Measurements from ENCODE around the gene NFKBIE.
A peak's percentile ranks its signal among the peaks of the same experiment; 100 is the strongest.

Gene NFKBIE

DNA sequence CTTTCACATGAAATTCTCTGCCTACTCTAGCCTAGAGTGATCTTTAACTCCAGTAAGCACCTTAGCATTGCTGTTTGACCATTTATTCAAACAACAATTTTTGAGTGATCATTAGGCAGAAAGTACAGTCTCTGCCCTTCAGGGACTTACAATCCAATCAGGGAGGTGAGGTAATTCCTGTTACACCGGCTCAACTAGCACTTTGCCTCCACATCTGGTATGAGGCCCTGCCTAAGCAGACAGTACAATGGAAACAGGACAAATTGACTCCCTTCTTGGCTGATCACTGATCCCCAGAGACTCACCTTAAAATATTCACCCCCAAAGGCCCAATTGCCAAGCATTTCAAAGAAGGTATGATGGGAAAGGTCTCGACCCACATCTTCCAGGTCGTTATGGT, 46.4 kb upstream of the NFKBIE start:
- H4K20me1 ChIP-seq (ENCODE audit: insufficient read depth, low read length) = no peaks in the 10 kb centered on the region
- no peaks in the 10 kb centered on the region for H3K79me2 ChIP-seq (ENCODE audit: insufficient read depth, low read length)
- peak overlapping the region; percentile 82; the same call in 1 of the 2 replicates for H3K9ac ChIP-seq (ENCODE audit: low read length)
- H3K4me1 ChIP-seq (ENCODE audit: insufficient read depth, low read length, severe bottlenecking) = peaks cover 11% of the 10 kb centered on the region
- peak overlapping the region; percentile 77 for H3K4me3 ChIP-seq (ENCODE audit: low read depth, low read length, poor library complexity, severe bottlenecking)
- no peaks in the 10 kb centered on the region for H3F3A ChIP-seq (ENCODE audit: insufficient read depth, low read length)
- TF ChIP-seq EZH2 (IDR thresholded peaks at IDR 0.05; ENCODE audit: borderline replicate concordance, low read length) (no peak), CTCF (IDR thresholded peaks at IDR 0.05; ENCODE audit: low read length) (no peak)
- H3K36me3 ChIP-seq (ENCODE audit: insufficient read depth, low read length) = peaks cover 43% of the 10 kb centered on the region; the same call in 1 of the 2 replicates
- no peaks in the 10 kb centered on the region for H3K9me3 ChIP-seq (ENCODE audit: low read length)
- H3K27me3 ChIP-seq (ENCODE audit: insufficient read depth, low read length) = no peaks in the 10 kb centered on the region
- peak overlapping the region; percentile 85 for H3K4me2 ChIP-seq (ENCODE audit: low read length)
- H2AFZ ChIP-seq (ENCODE audit: low read length) = no peak overlapping the region
- H3K9me2 ChIP-seq (ENCODE audit: low read depth, low read length) = no peaks in the 10 kb centered on the region
- no peak overlapping the region for H3K27ac ChIP-seq (ENCODE audit: low read depth, low read length, poor library complexity, severe bottlenecking)

DNA sequence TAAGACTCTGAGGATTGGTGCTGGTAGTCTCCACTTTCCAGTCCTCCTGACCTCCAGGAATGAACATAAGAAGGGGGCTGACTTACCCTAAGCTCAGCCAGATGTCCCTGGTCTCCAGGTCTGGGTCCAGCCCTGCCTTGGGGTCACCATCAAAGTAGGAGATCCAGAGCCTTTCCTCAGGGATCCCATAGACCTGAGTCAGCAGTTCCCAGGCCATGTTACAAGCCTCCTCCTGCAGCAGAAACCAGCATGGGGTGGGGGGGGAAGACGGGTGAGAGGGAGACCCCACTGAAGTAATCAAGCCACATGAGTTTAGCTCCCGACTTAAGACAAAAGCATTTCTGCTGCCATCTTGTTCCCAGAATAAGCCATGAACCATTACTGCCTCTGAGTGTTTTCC, 46.0 kb upstream of the NFKBIE start:
- Histone ChIP-seq H3K27me3 (ENCODE audit: insufficient read depth, low read length) (no peaks in the 10 kb centered on the region), H3K4me3 (ENCODE audit: low read depth, low read length, poor library complexity, severe bottlenecking) (no peak overlapping the region), H3K27ac (ENCODE audit: low read depth, low read length, poor library complexity, severe bottlenecking) (no peak overlapping the region), H4K20me1 (ENCODE audit: insufficient read depth, low read length) (no peaks in the 10 kb centered on the region), H2AFZ (ENCODE audit: low read length) (no peak overlapping the region), H3K9ac (ENCODE audit: low read length) (no peak overlapping the region), H3K9me2 (ENCODE audit: low read depth, low read length) (no peaks in the 10 kb centered on the region), H3F3A (ENCODE audit: insufficient read depth, low read length) (no peaks in the 10 kb centered on the region), H3K4me1 (ENCODE audit: insufficient read depth, low read length, severe bottlenecking) (peaks cover 11% of the 10 kb centered on the region), H3K9me3 (ENCODE audit: low read length) (no peaks in the 10 kb centered on the region), H3K4me2 (ENCODE audit: low read length) (no peak overlapping the region), H3K36me3 (ENCODE audit: insufficient read depth, low read length) (peaks cover 47% of the 10 kb centered on the region; the same call in 1 of the 2 replicates), H3K79me2 (ENCODE audit: insufficient read depth, low read length) (no peaks in the 10 kb centered on the region)
- TF ChIP-seq CTCF (IDR thresholded peaks at IDR 0.05; ENCODE audit: low read length) (no peak), EZH2 (IDR thresholded peaks at IDR 0.05; ENCODE audit: borderline replicate concordance, low read length) (no peak)

GRCh38 chr6:44310241-44310640, 44.9 kb upstream of the NFKBIE start:
- peaks cover 11% of the 10 kb centered on the region for H3K4me1 ChIP-seq (ENCODE audit: insufficient read depth, low read length, severe bottlenecking)
- H3K36me3 ChIP-seq (ENCODE audit: insufficient read depth, low read length) = peaks cover 57% of the 10 kb centered on the region
- no peaks in the 10 kb centered on the region for H3K9me2 ChIP-seq (ENCODE audit: low read depth, low read length)
- H3K27me3 ChIP-seq (ENCODE audit: insufficient read depth, low read length) = no peaks in the 10 kb centered on the region
- no peaks in the 10 kb centered on the region for H3F3A ChIP-seq (ENCODE audit: insufficient read depth, low read length)
- no peak overlapping the region for H3K27ac ChIP-seq (ENCODE audit: low read depth, low read length, poor library complexity, severe bottlenecking)
- no peaks in the 10 kb centered on the region for H4K20me1 ChIP-seq (ENCODE audit: insufficient read depth, low read length)
- H3K79me2 ChIP-seq (ENCODE audit: insufficient read depth, low read length) = no peaks in the 10 kb centered on the region
- H3K4me3 ChIP-seq (ENCODE audit: low read depth, low read length, poor library complexity, severe bottlenecking) = no peak overlapping the region
- no peak overlapping the region for H3K4me2 ChIP-seq (ENCODE audit: low read length)
- no peak overlapping the region for H2AFZ ChIP-seq (ENCODE audit: low read length)
- H3K9me3 ChIP-seq (ENCODE audit: low read length) = no peaks in the 10 kb centered on the region
- no peak overlapping the region for H3K9ac ChIP-seq (ENCODE audit: low read length)
- TF ChIP-seq EZH2 (IDR thresholded peaks at IDR 0.05; ENCODE audit: borderline replicate concordance, low read length) = no peak
- TF ChIP-seq CTCF (IDR thresholded peaks at IDR 0.05; ENCODE audit: low read length) = no peak

All from OCI-LY1 (cell line).